ENCODE measurements around the gene RBAK.

DNA sequence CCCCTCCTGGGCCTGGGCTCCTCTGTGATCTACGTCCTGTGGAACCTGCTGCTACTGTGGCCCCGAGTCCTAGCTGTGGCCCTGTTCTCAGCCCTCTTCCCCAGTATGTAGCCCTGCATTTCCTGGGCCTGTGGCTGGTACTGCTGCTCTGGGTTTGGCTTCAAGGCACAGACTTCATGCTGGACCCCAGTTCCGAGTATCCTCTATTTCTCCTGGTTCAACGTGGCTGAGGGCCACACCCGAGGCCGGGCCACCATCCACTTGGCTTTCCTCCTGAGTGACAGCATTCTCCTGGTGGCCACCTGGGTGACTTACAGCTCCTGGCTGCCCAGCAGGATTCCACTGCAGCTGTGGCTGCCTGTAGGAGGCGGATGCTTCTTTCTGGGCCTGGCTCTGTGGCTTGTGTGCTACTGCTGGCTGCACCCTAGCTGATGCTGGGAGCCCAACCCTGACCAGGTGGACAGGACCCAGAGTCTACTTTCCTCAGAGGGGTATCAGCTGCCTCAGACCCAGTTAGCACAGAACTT is 48.9 kb upstream of the RBAK start:
- TF ChIP-seq EGR1 (IDR thresholded peaks at IDR 0.05) (no peak), EP300 (IDR thresholded peaks at IDR 0.05; ENCODE audit: borderline replicate concordance) (no peak), TAF1 (IDR thresholded peaks at IDR 0.05; ENCODE audit: low read depth) (no peak)
- TF ChIP-seq, protein P1, sequence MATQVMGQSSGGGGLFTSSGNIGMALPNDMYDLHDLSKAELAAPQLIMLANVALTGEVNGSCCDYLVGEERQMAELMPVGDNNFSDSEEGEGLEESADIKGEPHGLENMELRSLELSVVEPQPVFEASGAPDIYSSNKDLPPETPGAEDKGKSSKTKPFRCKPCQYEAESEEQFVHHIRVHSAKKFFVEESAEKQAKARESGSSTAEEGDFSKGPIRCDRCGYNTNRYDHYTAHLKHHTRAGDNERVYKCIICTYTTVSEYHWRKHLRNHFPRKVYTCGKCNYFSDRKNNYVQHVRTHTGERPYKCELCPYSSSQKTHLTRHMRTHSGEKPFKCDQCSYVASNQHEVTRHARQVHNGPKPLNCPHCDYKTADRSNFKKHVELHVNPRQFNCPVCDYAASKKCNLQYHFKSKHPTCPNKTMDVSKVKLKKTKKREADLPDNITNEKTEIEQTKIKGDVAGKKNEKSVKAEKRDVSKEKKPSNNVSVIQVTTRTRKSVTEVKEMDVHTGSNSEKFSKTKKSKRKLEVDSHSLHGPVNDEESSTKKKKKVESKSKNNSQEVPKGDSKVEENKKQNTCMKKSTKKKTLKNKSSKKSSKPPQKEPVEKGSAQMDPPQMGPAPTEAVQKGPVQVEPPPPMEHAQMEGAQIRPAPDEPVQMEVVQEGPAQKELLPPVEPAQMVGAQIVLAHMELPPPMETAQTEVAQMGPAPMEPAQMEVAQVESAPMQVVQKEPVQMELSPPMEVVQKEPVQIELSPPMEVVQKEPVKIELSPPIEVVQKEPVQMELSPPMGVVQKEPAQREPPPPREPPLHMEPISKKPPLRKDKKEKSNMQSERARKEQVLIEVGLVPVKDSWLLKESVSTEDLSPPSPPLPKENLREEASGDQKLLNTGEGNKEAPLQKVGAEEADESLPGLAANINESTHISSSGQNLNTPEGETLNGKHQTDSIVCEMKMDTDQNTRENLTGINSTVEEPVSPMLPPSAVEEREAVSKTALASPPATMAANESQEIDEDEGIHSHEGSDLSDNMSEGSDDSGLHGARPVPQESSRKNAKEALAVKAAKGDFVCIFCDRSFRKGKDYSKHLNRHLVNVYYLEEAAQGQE (IDR thresholded peaks at IDR 0.05; ENCODE audit: low read depth) = no peak
